ENCODE results near the gene KRT4.

Gene KRT4

DNA sequence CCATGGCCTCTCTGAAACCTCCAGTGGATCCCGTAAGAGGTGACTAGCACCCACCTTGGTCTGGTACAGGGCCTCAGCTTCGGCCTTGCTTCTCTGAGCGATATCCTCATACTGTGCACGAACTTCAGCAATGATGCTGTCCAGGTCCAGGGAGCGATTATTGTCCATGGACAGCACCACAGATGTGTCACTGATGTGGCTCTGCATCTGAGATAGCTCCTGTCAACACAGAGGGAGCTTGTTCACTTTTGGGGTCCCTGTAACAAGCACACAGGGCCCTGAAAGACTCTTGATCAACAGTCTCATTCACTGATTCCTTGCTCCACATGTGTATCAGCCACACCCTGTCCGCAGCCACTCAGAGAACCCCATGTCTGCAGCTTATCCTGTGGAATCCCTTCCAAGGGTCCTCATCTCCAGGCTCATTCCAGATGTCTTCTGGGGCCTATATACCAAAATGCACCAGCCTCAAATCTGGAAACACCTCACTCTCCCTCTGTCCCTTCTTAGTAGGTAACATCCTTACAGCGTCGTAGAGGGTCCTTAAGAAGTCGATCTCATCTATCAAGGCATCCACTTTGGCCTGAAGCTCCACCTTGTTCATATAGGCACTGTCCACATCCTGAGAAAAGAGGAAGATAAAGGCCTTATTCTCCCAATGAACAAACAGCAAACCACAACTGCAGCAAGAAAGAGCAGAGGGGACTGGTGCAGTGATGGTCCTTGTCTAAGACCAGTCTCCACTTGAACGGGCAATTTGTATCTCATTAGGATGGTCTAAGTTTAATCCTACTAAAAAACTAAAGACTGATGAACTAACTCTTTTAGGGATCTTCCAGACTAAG is 21.5 kb downstream of the KRT4 start:
- DNase-seq (ENCODE audit: low spot score), result no peak

- no peak for DNase-seq (ENCODE audit: low spot score)
Observed at GRCh38 chr12:52791271-52792184, 22.4 kb downstream of the KRT4 start.

DNA sequence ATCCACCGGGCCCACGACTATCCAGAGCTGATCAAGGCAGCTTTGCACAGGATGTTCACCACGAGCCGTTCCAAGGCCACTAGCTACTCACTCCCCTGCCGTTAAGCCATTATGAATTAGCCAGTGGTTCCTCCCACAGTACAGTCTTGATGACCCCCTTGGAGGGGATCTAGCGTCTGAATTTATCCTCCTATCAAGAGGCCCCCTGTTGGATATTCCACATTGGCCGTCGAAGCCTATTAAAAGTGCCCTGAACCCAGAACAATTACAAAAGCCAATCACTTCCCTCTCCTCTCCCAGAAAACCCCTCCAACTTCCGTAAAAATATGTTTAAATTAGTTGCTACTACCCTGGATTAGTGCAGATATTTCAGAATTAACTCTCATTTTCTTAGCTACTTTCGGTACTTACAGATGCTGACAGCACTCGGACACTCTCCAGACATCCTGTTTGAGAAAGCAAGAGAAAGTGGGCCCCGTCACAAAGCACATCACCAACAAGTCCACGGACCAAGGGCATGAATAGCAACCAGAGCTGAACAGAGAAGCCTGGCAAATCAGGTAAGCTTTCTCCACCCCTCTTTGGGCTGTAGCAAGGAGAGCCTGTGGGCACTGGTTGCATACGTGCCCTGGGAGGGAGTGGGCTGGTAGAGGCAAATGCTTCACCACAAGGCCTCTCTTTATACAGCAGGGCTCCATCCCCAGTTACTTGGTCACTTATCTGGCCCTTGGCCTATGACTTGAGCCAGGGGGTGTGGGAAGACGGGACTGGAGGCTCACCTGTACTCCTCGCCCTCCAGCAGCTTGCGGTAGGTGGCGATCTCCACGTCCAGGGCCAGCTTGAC is 23.3 kb downstream of the KRT4 start:
- DNase-seq (ENCODE audit: low spot score), result no peak

GRCh38 chr12:52789637-52790426 is 24.1 kb downstream of the KRT4 start:
- no peak for DNase-seq (ENCODE audit: low spot score)

DNA sequence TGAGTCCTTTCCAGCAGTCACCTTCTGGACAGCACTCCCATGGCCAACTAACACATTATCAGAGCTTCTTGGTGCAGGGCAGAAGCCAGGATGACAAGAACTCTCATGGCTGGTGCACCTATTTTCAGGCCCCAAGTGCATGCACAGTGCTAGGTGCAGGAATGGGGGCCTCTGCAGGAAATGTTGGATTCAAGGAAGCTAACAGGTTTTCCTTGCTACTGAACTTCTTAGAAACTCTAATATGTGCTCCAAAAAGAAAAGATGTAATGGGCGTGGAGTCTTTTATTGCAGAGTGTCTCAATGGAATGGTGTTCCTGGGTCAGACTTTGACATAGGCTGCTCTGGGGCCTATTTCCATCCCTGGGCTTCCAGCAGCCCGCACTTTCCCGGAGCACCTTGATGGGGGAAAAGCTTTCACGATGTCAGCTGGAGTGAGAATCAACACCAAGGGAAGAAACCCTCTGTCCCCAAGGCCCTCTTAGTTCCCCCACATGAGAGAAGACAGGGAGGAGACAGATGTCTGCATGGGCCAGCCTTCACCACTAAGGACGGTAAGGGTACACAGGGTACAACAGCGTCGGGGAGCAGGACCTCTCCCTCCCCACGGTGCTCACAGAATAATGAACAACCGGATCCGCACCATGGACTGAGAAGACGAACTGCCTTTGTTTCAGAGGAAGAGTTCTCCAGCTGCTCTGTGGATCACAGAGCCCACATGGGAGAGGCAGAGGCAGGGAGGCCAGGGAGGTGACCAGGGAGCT is 24.9 kb downstream of the KRT4 start:
- no peak for DNase-seq (ENCODE audit: low spot score)

DNA sequence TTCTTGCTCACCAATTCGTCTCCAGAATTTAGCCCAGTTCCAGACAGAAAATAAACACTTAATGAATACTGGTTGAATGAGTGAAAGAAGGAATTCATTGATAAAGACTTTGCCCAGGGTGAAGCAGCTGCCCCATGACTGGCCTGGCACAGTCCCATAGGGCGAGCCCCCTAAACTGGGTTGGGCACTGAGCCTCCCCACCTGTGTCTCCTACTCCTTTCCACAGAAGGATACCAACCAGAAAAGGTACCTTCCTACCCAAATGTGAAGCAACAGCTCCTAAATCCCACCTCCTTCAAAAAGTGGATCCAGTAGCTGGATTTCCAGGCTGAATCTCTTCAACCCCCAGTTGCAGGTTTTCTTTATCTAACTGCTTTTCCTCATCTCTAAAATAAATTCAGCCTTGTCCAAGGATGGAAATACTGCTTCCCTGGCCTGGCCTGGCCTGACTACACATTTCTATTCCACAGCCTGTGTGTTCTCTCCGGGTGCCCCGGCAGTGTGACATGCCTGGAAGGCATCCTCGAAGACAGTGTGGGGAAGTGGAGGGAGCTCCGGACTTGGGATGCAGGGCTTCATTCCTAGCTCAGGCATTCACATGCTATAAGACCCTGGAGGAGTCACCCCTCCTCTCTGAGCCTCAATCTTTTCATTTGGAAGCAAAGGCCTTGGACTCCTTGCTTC is 25.6 kb downstream of the KRT4 start:
- no peak for DNase-seq (ENCODE audit: low spot score)

GRCh38 chr12:52787324-52788191 is 26.4 kb downstream of the KRT4 start:
- DNase-seq (ENCODE audit: low spot score), result no peak

GRCh38 chr12:52784909-52785308 is 29.0 kb downstream of the KRT4 start:
- no peak for DNase-seq (ENCODE audit: low spot score)

DNA sequence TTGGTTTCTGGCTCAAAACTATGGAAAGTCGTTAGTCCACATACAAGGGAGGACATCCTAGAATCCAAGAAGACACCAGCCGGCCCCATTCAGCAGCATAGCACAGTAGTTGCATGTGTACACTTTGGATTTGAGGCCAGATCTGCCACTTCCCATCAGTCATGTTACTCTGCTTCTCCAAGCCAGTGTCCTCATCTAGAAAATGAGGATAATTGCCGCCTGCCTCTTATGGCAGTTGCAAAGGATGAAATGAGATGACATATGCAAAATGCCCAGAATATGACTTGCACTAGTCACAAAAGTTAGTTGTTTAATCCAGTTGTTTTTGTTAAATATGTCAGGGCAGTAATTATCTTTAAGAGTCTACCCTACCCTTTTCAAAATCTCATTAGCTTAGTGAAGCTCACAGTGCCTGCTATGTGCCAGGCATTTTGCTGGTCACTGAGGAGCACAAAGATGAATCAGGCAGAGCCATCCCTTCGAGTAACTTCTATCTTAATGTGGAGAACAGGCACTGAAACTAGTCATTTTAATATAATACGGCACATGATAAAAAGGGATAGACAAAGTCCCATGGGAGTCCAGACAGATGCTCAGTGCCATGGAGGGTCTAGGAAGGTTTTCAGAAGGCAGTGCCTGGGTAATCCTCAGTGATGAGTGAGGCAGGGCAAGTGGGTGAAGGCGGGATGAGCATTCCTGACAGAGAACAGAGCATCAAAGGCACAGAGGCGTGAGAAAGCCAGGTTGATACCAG is 30.2 kb downstream of the KRT4 start:
- no peak for DNase-seq (ENCODE audit: low spot score)

GRCh38 chr12:52782502-52782901 is 31.4 kb downstream of the KRT4 start:
- DNase-seq (ENCODE audit: low spot score), result no peak

- no peak for DNase-seq (ENCODE audit: low spot score)
Observed at GRCh38 chr12:52781399-52782082, 32.4 kb downstream of the KRT4 start.

DNA sequence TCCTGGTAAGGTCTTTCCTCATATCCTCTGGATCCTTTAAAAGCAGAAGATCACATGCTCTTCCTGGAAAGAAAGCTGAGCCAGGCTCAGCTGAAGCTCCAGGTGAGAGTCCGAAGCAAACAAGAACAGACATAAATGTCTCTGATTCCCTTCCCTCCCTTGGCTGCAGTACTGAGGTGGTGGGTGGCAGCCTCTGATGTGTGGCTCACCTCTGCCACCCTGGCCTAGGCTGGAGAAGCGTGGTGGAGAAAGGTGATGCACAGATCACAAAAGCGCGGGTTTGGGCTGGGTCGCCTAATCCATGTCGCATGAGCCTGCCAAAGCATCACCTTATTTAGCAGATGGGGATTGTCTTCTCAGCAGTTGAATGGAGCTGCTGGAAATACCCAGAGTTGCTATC is 34.0 kb downstream of the KRT4 start:
- no peak for DNase-seq (ENCODE audit: low spot score)

DNA sequence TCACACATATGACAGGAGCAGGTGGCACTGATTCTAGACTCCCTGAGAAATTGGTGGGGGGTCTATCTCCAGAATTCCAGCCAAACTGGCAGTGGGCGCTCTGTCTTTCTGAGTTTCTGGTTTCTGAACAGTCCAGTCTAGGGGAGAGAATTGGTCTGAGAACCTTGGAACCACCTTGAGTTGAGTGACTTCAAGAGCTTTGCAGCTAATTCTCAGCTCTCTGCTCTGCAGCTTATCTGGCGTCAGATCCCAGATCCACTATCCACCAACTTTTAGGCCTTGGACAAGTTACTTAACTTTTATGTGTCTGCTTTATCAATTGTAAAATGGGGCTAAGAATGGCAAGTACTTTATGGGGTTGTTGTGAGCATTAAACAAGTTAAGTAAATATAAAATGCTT is 35.1 kb downstream of the KRT4 start:
- DNase-seq (ENCODE audit: low spot score), result no peak

DNA sequence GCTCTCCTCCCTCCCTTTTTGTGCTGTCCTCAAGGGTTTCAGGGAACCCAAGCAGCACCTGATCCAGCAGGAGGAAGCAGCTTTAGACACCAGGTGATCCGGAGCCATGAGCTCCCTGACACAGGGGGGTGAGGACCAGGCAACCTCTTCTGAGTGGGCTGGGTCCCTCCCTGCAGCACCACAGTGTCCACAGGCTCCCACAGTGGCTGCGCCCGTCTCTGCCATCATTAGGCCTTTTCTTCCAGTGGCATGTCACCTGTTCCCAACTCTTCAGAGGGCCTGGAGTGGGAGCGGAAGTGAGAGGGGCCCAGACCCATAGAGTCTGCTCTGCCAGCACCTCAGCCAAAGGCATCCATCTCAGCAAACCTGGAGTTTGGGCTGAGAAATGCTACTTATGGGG is 36.4 kb downstream of the KRT4 start:
- no peak for DNase-seq (ENCODE audit: low spot score)

GRCh38 chr12:52776913-52777395 is 37.0 kb downstream of the KRT4 start, which contains the start of gene KRT76:
Gene KRT76, minus strand, starts transcription at chr12:52777345. Its CDS starts 54 bp downstream, at chr12:52777291.
- no peak for DNase-seq (ENCODE audit: low spot score)

- no peak for DNase-seq (ENCODE audit: low spot score)
Observed at GRCh38 chr12:52776435-52776834, 37.5 kb downstream of the KRT4 start.

GRCh38 chr12:52774629-52775250 is 39.2 kb downstream of the KRT4 start:
- no peak for DNase-seq (ENCODE audit: low spot score)

All from CD4-positive, alpha-beta T cell treated with Interleukin-15 for 4 hours (primary cell).